GM18873 (cell line): ENCODE measurements around the gene RAX2.
"Not testable (repeated sequence)": the region's sequence is repeated elsewhere in the genome, so short reads cannot be mapped to it uniquely, and the experiment has no call there.

Experiments
- ATAC-seq: cut with Tn5 transposase; IDR thresholded peaks from one replicate; pipeline ENCODE4 v1.9.1; 2021; ENCODE audit warnings: mild to moderate bottlenecking, moderate library complexity, moderate number of reproducible peaks; ENCODE audit not compliant: unreplicated experiment, low FRiP score

Gene RAX2

DNA sequence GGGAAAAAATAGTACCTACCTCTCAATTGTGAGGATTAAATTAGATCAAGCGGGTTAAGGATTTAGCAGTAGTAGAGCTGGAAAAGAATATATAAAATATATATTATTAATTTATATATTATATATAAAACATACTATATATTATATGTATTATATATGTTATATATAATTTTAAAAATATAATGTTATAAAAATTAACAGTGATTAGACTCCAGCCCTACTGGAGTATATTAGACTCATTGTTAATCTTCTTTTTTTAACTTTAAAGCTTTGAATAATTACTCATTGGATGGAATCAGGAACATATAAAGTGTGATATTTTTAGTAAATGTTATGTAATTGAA is 9.9 kb downstream of the RAX2 start:
- ATAC-seq: no peak

DNA sequence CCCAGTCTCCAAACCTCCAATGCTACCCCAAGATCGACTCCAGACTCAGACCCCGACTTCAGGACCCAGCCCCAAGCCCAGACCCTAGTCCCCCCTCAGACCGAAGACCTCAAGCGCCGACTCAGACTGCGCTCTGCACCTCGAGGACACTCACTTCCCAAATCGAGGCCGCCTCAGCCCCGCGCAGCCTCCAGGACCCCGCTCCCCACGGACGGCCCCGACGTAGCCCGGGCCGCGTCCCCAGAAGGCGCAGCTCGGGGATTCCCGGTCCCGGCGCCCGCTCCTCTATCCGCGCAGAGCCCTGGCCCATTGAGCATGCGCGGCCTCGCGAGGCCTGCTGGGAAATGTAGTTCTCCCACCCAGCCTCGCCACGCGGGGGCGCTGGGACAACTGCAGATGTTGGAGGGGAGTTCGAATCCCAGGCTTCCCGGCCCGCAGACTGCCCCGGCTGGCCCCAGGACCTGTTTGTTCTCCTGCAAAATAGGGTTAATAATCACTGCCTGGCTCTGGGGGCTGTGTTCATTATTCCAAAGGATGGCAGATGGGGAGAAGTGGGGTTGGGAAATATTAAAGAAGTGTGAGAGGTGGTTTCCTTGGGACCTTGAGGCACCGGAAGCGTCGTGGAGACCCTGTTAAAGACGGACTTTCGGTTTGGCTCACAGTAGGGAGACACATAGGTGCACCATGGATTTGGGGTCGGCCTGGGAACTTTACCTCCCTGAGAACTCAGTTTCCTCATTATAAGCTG is 10.5 kb downstream of the RAX2 start, which contains the start of gene APBA3:
TSS of gene APBA3 (minus strand) at position 311 of the 748 bp plus-strand sequence. CDS start 1,428 bp downstream, outside the sequence.
- peak; percentile 34 for ATAC-seq

DNA sequence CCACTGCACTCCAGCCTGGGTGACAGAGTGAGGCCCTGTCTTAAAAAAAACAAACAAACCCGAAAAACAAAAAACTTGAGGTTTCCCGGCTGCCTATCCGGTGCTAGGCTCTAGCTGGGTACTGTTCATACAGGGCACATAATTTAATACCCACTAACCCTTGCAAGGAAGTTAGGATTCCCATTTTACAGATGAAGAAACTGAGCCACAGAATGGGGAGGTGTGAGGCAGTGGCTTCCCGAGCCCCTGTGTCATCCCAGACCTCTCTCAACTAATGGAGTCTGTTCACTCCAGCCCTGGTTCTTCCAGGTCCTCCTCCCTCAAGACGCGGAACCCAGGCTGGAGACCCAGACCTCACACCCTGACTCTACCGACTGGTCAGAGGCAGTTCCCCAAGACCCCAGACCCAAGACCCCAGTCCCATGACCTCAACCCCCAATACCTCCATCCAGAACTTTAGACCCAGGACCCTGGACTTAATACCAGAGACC is 11.1 kb downstream of the RAX2 start:
- ATAC-seq: no peak

DNA sequence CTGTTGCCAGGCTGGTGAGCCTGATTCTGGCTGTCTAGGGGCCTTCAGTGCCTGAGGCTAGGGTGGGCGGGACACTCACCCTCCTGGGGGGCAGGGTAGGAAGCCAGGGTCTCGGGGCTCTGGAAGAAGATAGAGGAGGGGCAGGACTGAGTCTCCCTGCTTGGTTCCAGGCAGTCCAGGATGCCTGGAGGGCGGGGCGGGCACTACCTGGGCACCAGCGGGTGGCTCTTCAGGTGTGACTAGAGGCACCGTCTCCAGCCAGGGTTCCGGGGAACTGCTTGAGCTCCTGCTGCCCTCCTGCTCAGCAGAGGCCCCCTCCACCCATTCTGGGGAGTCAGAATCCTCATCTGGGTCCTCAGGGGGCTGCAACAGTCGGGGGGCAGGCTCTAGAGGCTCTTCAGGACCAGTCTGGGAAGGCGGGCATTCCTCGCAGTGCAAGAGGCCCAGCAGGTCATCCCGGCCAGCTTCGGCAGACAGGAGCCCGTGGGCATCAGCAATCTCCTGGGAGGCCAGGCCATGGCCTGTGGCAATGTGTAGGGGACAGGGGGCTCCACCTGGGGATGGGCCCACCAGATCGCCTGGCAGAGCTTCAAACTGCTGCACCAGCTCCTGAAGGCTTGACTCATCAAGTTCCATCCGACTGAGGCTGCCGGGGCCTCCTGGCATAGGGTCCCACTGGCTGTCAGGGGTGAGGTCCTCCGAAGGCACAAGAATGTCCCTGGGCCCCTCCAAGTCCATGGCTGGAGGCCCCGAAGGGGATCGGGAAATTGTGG is 12.4 kb downstream of the RAX2 start:
- no peak for ATAC-seq

DNA sequence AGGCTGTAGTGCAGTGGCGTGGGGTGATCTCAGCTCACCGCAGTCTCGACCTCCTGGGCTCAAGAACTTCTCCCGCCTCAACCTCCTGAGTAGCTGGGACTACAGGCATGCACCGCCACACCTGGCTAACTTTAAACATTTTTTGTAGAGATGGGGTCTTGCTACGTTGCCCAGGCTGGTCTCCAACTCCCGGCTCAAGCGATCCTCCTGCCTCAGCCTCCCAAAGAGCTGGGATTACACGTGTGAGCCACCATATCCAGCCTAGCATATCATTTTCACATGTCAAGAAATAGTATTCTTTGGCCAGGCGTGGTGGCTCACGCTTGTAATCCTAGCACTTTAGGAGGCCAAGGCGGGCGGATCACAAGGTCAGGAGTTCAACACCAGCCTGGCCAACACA is 13.7 kb downstream of the RAX2 start:
- not testable (repeated sequence) for ATAC-seq

DNA sequence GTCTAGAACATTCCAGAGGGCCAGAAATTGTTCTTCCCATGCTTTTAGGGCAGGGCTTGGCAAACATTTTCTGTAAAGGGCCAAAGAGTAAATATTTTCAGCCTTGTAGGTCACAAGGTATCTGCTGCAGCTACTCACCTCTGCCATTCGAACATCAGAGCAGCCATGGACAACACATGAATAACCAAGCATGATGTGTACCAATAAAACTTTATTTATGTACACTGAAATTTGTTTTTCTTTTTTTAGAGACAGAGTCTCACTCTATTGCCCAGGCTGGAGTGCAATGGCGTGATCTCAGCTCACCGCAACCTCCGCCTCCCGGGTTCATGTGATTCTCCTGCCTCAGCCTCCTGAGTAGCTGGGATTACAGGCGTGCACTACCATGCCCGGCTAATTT is 14.3 kb downstream of the RAX2 start:
- ATAC-seq: not testable (repeated sequence)

DNA sequence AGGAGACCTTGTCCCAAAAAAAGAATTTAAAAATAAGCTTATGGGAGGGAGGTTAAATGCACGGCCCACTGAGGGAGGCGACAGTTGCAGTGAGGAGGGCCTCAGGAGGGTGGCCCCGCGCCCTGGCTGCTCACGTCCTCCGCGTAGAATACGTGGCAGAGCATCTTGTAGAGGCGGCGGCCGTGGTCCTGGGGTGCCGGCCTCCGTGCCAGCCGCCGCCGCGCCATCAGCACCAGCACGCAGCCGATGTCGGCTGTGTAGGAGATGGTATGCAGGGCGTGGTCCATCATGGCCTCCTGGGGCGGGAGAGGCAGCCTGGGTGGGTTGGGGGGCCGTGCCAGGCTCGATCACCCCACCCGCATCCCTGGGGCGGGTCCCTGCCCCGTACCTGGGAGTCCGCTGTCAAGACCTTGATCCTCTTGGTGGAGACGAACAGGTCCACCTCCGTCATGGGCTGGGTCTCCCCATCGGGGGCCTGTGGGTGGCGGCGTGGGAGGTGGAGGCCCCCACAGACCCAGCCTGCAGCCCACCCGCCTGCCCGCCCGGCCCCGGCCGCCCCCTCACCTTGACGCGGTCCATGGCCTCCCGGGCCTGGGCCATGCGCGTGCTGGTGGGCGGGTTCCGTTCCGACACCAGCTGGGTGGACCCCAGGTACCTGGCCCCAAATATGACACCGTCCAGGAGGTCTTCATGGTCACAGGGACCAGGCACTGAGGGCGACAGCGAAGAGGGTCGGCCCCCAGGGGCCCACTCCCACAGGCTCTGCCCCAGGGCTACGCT is 18.2 kb downstream of the RAX2 start:
- no peak for ATAC-seq

DNA sequence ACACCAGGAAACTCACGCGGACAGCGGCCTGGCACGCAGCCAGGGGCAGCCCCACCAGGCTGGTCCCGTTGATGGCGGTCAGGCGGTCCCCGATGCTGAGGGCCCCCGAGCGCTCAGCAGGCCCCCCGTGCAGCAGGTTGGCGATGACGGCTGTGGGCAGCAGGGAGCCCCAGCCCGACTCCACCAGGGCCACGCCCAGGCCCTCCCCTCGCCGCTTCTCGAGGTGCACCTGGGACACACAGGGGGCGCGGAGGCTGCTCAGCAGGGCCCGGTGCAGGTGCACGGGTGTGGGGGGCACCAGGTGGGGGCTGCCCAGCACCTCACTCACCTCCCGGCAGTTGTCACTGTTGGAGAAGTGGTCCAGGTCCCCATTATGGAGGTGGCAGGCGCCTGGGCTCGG is 19.5 kb downstream of the RAX2 start:
- ATAC-seq: no peak

DNA sequence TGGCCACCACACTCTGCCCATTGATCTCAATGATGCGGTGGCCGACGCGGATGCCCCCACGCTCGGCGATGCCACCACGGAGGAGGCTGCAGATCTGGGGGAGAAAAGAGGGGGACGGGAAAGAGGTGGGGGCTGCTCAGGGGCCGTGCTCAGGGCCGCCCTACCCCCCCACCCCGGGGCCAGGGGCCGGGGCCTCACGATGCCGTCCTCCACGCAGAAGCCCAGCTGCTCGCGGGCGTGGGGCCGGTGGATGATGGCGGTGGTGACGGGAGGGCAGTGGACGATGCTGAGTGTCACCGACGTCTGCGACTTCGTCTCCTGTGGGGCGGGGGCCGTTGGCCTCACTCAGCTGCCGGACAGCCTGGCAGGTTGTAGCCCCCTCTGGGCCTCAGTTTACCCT is 20.8 kb downstream of the RAX2 start:
- no peak for ATAC-seq

DNA sequence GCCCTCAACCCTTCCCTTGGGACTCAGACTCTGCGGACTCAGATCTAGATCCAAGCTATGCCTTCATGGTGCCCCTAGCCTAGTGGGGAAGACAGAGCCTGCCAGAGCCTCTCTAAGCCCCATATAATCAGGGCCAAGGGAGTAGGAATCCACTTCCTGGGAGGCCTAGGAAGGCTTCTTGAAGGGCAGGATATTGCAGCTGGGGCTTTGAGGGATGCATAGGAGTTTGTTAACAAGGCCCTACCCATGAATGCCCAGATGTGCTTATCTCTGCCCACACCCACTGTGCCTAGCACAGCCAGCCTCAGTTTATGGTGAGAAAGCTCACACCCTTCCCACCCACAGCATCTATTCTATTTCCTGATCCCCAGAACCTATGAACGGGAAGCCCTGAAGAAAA is 21.8 kb downstream of the RAX2 start:
- ATAC-seq: no peak

DNA sequence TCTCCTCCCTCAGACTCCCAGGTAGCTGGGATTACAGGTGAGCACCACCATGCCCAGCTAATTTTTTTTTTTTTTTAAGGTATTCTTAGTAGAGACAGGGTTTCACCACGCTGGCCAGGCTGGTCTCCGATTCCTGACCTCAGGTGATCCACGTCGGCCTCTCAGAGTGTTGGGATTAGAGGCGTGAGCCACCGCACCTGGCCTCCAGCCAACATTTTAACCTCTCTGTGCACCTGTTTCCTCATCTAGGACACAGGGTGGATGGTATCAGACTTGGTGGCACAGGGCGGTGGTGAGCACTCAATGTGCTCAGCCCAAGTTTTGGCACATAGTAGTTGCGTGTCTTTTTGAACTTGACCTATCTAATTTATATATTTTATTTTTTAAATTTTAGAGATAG is 23.1 kb downstream of the RAX2 start:
- no peak for ATAC-seq

DNA sequence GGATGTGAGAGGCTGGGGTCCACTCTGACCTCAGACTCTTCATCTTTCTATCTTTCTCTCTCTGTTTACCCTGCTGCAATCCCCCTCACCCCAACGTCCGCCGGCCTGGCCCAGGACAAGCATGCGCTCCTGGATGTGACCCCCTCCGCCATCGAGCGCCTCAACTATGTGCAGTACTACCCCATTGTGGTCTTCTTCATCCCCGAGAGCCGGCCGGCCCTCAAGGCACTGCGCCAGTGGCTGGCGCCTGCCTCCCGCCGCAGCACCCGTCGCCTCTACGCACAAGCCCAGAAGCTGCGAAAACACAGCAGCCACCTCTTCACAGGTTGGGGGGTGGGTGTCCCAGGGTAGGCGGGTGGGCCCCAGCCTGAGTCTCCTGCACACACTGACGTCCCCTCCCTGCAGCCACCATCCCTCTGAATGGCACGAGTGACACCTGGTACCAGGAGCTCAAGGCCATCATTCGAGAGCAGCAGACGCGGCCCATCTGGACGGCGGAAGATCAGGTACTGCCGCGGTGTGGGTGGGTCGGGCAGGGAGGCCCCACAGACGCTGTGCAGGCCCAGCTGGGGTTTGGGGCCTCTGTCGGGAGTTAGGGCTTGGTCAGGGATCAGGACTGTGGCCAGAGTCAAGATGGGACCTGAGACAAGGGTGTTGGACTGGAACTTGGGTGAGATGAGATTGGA is 25.5 kb downstream of the RAX2 start:
- no peak for ATAC-seq

DNA sequence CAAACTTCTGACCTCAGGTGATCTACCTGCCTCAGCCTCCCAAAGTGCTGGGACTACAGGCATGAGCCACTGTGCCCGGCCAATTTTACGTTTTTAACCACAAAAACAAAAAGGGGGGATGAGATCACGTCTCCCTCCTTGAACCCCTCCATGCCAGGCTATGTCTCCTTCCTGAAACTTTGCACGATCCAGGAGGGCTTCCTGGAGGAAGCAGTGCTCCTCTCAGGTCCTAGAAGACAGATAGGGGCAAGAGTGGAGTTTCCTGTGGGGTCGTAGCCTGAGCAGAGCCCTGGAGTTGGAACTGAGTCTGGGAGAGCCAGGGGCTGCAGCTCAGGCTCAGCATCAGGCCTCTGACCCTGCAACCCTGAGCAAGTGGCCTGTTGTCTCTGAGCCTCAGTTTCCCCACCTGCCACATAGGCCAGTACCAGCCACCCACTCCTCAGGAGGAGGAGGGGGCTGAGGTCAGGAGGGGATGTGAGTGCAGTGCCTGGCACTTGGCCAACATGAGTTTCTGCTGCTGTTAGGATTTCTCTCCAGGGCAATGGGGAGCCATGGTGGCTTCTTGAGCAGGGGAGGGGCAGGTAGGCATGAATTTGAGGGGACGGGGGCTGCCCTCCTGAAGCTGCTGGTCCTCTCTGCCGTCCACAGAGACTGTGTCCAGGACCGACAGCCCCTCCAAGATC is 26.5 kb downstream of the RAX2 start:
- no peak for ATAC-seq

DNA sequence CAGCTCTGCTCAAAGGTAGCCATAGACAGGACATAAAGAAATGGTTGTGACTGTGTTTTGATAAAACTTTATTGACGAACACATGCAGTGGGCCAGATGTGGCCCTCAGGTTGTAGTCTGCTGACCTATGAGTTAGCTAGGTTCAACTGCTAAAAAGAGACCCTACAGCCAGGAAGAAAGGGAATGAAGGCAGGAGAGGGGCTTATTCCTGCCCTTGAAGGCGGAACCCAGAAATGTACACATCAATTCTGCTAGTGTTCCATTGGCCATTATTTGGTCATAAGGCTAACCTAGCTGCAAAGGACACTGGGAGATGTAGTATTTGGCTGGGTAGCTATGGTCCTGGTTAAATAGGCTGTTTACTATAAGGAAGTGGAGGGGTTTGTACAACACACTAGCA is 28.5 kb downstream of the RAX2 start:
- ATAC-seq: no peak

DNA sequence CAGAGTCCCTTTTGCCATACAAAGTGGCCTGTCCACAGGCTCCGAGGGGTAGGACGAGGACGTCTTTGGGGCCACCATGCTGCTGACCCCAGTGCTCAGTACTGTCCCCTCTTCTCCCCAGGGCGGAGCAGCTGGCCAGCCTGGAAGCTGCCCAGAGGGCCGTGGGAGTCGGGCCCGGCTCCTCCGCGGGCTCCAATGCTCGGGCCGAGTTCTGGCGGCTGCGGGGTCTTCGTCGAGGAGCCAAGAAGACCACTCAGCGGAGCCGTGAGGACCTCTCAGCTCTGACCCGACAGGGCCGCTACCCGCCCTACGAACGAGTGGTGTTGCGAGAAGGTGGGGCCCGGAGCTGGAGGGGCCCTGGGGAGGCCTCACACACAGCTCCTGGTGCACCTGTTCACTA is 31.6 kb downstream of the RAX2 start:
- ATAC-seq: no peak

DNA sequence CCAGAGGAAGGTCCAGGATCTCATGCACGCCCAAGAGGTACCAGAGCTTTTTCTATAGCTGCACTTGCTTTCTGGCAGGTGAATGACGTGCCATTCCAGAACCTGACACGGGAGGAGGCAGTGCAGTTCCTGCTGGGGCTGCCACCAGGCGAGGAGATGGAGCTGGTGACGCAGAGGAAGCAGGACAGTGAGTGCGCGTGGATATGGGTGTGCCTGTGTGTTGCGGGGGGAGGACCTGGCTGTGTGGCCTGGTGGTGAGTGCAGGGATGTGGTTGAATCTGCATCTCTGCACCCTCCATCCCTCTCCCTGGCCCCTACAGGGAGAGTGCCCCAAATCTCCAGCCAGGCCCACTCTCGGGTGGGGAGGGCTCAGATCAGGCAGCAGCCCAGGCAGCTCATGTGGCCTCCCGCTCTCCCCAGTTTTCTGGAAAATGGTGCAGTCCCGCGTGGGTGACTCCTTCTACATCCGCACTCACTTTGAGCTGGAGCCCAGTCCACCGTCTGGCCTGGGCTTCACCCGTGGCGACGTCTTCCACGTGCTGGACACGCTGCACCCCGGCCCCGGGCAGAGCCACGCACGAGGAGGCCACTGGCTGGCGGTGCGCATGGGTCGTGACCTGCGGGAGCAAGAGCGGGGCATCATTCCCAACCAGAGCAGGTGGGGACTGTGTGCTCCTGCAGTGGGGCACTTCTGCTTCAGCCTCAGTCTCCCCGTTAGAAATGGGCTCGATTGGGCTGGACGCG is 33.4 kb downstream of the RAX2 start:
- no peak for ATAC-seq

DNA sequence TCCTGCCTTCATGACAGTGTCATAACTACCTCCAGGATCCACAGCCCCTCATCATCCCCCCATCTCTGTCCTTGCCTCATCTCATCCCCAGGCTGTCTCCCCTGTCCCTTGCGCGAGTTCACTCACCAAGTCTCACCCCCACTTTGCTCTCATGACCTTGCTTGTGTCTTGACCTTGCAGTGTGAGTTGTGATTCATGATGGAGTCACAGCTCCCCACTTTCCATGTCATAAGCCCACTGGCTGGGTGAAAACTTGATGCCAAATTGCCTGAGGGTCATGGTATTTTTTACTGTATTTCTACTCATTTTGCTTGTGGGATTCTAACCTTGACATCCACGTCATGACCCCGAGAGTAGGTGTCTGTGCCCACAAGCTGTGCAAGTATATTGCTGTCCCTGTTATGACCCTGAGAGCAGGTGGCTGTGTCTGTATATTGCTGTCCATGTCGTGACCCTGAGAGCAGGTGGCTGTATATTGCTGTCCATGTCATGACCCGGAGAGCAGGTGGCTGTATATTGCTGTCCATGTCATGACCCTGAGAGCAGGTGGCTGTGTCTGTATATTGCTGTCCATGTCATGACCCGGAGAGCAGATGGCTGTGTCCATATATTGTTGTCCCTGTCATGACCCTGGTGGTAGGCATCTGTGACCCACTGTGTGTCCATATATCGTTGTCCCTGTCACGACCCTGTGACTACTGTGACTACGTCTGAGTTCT is 34.4 kb downstream of the RAX2 start:
- no peak for ATAC-seq

DNA sequence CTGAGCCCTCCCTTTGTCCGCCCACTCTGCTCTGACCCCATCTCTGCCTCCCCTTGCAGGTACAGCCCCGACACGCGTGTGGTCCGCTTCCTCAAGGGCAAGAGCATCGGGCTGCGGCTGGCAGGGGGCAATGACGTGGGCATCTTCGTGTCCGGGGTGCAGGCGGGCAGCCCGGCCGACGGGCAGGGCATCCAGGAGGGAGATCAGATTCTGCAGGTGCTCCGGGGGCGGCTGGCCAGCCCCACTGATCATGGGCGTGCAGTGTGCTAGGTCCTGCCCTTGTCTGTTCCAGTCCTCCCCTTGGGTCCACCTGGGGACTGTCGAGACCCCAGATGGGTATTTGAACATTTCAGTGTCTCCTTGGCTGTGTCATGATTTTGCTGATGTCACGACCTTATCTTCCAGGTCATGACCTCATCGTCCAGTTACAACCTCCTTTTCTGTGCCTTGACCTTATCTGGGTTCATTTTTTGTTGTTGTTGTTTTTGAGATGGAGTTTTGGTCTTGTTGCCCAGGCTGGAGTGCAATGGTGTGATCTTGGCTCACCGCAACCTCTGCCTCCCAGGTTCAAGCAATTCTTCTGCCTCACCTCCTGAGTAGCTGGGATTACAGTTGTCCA is 35.8 kb downstream of the RAX2 start:
- no peak for ATAC-seq
